Gastroesophageal sphincter (tissue), 4 donors: ENCODE data around the gene PSME3. TPM values are rescaled to one million over a fixed set of nuclear protein-coding genes. Genes with fewer than 3 reads are reported as not detected.

Experiments
- ATAC-seq: fragments of 150-250 bp; one replicate; pipeline ENCODE4 v1.9.1; 2016; ENCODE audit warnings: mild to moderate bottlenecking, moderate library complexity
- H3K27ac ChIP-seq, 4 donors: fragments of 200-600 bp; sonication (generic) in 3 of 4; 1 replicate in 3 of 4; 2 replicates in 1 of 4; pipeline ENCODE4 v1.5.1; 2016 to 2019
- H3K27me3 ChIP-seq: fragments of 200-600 bp; sonication (generic); one replicate; pipeline ENCODE4 v1.5.1; 2019
- H3K36me3 ChIP-seq, 2 donors: fragments of 200-600 bp; sonication (generic); one replicate each; pipeline ENCODE4 v1.5.1; 2019; ENCODE audit warnings: control low read depth in 1 of 2
- H3K4me1 ChIP-seq, 3 donors: fragments of 200-600 bp; sonication (generic); 1 replicate in 2 of 3; 2 replicates in 1 of 3; pipeline ENCODE4 v1.5.1; 2016 to 2019; ENCODE audit warnings: control low read depth in 2 of 3
- H3K4me3 ChIP-seq, 2 donors: fragments of 200-600 bp; sonication (generic); one replicate each; pipeline ENCODE4 v1.5.1; 2019; ENCODE audit warnings: mild to moderate bottlenecking in 1 of 2, moderate library complexity in 1 of 2
- H3K9me3 ChIP-seq, 3 donors: fragments of 200-600 bp; sonication (generic); one replicate each; pipeline ENCODE4 v1.5.1; 2017 to 2019; ENCODE audit warnings: control low read depth in 2 of 3
- EP300 ChIP-seq: sonication (generic); formaldehyde crosslinking; IDR thresholded peaks from one replicate; pipeline ENCODE4 v1.6.1; 2017; ENCODE audit warnings: antibody characterized with exemption, mild to moderate bottlenecking
- POLR2A ChIP-seq, 2 donors: fragments of 450-650 bp; IDR thresholded peaks; one replicate each; pipeline ENCODE4 v1.6.1; 2017; ENCODE audit warnings: antibody characterized with exemption in 2 of 2, mild to moderate bottlenecking in 2 of 2, moderate library complexity in 1 of 2
- POLR2AphosphoS5 ChIP-seq: sonication (generic); formaldehyde crosslinking; IDR thresholded peaks from one replicate; pipeline ENCODE4 v1.6.1; 2017; ENCODE audit warnings: antibody characterized with exemption
- WGBS, 2 donors: methylation state at CpG; one replicate each; pipeline ENCODE4 v1.1.5; 2018; ENCODE audit warnings: low coverage in 1 of 2; 5-methylcytosine and 5-hydroxymethylcytosine counted together
- total RNA-seq, 4 donors: library from RNA; depleted of rRNA; stranded (reverse); fragments of >200 nt; gene quantifications; one replicate each; pipeline ENCODE4 v1.1.0, GENCODE V29; 2016
- TF ChIP-seq, protein P1 (sequence below), 4 experiments: fragments of 200-600 bp in 2 of 4; fragments of 450-650 bp in 2 of 4; sonication (generic) in 1 of 4; IDR thresholded peaks; one replicate each; pipeline ENCODE4 v1.5.1; 2017 to 2019; ENCODE audit warnings: antibody characterized with exemption in 4 of 4, mild to moderate bottlenecking in 2 of 4, moderate library complexity in 2 of 4

Gene PSME3
- total RNA-seq, 4 donors from 2014 or later, result 60.7 to 109 (median 82.0) TPM

DNA sequence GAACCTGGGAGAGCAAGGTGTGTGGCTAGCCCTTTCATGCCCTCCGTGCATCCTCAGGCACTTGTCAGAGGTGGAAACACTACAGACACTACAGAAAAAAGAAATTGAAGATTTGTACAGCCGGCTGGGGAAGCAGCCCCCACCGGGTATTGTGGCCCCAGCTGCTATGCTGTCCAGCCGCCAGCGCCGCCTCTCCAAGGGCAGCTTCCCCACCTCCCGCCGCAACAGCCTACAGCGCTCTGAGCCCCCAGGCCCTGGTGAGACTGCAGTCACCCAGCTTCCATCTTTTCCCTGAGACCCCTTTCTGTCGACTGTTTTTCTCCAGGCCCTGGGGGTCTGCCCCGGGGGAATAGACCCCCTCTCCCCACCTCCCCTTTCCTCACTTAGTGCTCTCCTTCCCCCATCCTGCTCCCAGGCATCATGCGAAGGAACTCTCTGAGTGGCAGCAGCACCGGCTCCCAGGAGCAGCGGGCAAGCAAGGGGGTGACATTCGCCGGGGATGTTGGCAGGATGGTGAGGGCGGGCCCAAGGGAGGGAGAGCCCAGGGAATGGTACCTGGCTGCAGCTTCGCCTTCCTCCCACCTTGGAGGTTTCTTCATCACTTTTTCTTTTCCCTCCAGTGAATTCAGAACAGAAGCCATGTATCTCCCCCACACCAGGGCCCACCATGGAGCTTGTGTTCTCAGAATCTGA is 37.0 kb upstream of the PSME3 start:
- TF ChIP-seq POLR2AphosphoS5 (no peak), POLR2A (IDR thresholded peaks at IDR 0.05) (no peak), EP300 (no peak)
- TF ChIP-seq, protein P1, sequence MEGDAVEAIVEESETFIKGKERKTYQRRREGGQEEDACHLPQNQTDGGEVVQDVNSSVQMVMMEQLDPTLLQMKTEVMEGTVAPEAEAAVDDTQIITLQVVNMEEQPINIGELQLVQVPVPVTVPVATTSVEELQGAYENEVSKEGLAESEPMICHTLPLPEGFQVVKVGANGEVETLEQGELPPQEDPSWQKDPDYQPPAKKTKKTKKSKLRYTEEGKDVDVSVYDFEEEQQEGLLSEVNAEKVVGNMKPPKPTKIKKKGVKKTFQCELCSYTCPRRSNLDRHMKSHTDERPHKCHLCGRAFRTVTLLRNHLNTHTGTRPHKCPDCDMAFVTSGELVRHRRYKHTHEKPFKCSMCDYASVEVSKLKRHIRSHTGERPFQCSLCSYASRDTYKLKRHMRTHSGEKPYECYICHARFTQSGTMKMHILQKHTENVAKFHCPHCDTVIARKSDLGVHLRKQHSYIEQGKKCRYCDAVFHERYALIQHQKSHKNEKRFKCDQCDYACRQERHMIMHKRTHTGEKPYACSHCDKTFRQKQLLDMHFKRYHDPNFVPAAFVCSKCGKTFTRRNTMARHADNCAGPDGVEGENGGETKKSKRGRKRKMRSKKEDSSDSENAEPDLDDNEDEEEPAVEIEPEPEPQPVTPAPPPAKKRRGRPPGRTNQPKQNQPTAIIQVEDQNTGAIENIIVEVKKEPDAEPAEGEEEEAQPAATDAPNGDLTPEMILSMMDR (IDR thresholded peaks at IDR 0.05), result no peak
- H3K4me3 ChIP-seq, result no peak overlapping the region
- H3K27me3 ChIP-seq, result no peaks in the 10 kb centered on the region
- 84 to 95% methylated on average over 5 to 9 of the region's 18 CpGs for WGBS, 2 donors
- peaks cover 5 to 29% (median 11%) of the 10 kb centered on the region in 3 donors for H3K4me1 ChIP-seq
- no peak overlapping the region for H3K27ac ChIP-seq
- no peaks in the 10 kb centered on the region for H3K9me3 ChIP-seq
- no peak for ATAC-seq
- peaks cover 0 to 30% of the 10 kb centered on the region in 2 donors for H3K36me3 ChIP-seq

- Histone ChIP-seq H3K27me3 (no peaks in the 10 kb centered on the region), H3K27ac (peak overlapping the region in 2 of 4 donors; percentile 77 to 84), H3K9me3 (no peaks in the 10 kb centered on the region), H3K4me3 (peak overlapping the region; percentile 64 to 80), H3K36me3 (peaks cover 0 to 30% of the 10 kb centered on the region in 2 donors), H3K4me1 (peaks cover 5 to 29% (median 11%) of the 10 kb centered on the region in 3 donors)
- WGBS, 2 donors, result 58 to 87% methylated on average over 5 of the region's 10 CpGs
- TF ChIP-seq, protein P1 (IDR thresholded peaks at IDR 0.05), result no peak
- TF ChIP-seq POLR2AphosphoS5 (no peak), EP300 (no peak), POLR2A (IDR thresholded peaks at IDR 0.05) (no peak)
- ATAC-seq, result no peak
Measured at GRCh38 chr17:42797067-42798007, 35.9 kb upstream of the PSME3 start.

DNA sequence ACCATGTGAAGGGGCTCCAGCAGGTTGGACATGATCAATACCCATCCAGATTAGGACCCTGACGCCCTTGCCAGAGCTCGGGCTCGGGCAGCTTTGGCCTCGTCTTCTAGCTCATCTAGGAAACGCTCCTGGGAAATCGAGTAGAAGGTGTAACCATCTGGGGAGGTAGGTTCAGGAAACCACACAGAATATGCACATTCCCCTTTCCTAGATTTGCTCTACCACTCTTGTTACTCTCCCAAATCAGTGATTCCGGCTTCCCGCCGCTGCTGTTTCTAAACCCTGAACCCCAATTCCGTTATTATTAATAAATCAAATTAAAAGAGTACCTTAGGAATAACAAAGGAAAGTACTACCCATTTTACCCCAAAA is 35.2 kb upstream of the PSME3 start:
- WGBS, 2 donors, result 13 to 21% methylated on average over 4 to 6 of the region's 10 CpGs
- Histone ChIP-seq H3K27ac (peak overlapping the region; percentile 11 to 84 (median 78)), H3K9me3 (no peaks in the 10 kb centered on the region), H3K36me3 (peaks cover 0 to 30% of the 10 kb centered on the region in 2 donors), H3K27me3 (no peaks in the 10 kb centered on the region), H3K4me1 (peaks cover 5 to 31% (median 11%) of the 10 kb centered on the region in 3 donors), H3K4me3 (peak overlapping the region; percentile 64 to 80)
- no peak for TF ChIP-seq POLR2AphosphoS5
- no peak for TF ChIP-seq EP300
- TF ChIP-seq POLR2A (IDR thresholded peaks at IDR 0.05), result no peak
- TF ChIP-seq, protein P1 (IDR thresholded peaks at IDR 0.05), result no peak
- no peak for ATAC-seq

- peaks cover 5 to 38% (median 11%) of the 10 kb centered on the region in 3 donors for H3K4me1 ChIP-seq
- peak within 1 kb of the TSS; percentile 11 to 84 (median 78) for H3K27ac ChIP-seq
- peaks cover 0 to 30% of the 10 kb centered on the region in 2 donors for H3K36me3 ChIP-seq
- 37 to 47% methylated on average over 3 to 22 of the region's 66 CpGs for WGBS, 2 donors
- peak; percentile 98 for ATAC-seq
- H3K9me3 ChIP-seq, result no peaks in the 10 kb centered on the region
- TF ChIP-seq, protein P1 (IDR thresholded peaks at IDR 0.05), result peak in 2 of 4 experiments; percentile 28
- no peak for TF ChIP-seq EP300
- no peak for TF ChIP-seq POLR2AphosphoS5
- peak in 1 of 2 donors; percentile 8 for TF ChIP-seq POLR2A (IDR thresholded peaks at IDR 0.05)
- H3K4me3 ChIP-seq, result peak within 1 kb of the TSS; percentile 64 to 80
- no peaks in the 10 kb centered on the region for H3K27me3 ChIP-seq
Measured at GRCh38 chr17:42798383-42799380, 34.5 kb upstream of the PSME3 start, which contains the start of the genes CNTD1 and COA3. Gene CNTD1 (plus strand): TSS chr17:42798861. CDS start chr17:42799068, 207 bp downstream. Gene COA3 (minus strand): TSS chr17:42798704. CDS start chr17:42798681, 23 bp downstream.
